ENCODE measurements around the gene GUSB.
"Not testable (repeated sequence)": the region's sequence is repeated elsewhere in the genome, so short reads cannot be mapped to it uniquely, and the experiment has no call there.

DNA sequence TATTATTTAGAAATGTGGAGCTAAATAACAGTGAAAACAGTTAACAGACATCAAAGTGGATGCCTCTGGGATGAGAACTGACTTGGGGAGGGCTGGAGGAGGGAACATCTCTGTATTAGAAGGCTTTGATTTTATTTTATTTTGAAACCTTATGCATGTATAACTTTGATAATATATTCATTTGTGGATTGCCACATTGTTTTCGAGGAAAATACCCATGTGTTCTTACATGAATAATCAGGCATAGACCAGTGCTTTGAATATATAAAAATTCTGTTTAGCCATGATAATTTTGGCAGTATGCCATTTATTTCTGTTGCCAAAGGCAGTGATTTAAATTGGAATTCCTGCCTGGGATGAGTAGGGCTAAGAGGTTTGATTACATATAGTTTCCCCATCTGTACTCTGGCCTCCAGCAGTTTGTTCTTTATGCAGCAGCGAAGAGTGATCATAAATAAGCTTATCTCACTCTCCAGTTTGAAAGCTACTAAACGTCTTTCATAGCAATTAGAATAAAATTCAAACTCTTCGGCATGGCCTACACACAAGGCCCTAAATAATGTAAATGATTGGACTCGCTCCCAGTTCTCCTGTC lies 18.9 kb upstream of the GUSB start:
- not testable (repeated sequence) for TF ChIP-seq EZH2 (IDR thresholded peaks at IDR 0.05; ENCODE audit: borderline replicate concordance, low read length)
- TF ChIP-seq, protein P1, sequence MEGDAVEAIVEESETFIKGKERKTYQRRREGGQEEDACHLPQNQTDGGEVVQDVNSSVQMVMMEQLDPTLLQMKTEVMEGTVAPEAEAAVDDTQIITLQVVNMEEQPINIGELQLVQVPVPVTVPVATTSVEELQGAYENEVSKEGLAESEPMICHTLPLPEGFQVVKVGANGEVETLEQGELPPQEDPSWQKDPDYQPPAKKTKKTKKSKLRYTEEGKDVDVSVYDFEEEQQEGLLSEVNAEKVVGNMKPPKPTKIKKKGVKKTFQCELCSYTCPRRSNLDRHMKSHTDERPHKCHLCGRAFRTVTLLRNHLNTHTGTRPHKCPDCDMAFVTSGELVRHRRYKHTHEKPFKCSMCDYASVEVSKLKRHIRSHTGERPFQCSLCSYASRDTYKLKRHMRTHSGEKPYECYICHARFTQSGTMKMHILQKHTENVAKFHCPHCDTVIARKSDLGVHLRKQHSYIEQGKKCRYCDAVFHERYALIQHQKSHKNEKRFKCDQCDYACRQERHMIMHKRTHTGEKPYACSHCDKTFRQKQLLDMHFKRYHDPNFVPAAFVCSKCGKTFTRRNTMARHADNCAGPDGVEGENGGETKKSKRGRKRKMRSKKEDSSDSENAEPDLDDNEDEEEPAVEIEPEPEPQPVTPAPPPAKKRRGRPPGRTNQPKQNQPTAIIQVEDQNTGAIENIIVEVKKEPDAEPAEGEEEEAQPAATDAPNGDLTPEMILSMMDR (conservative IDR thresholded peaks at IDR 0.05 in 1 of 2, IDR thresholded peaks at IDR 0.05 in 1 of 2; ENCODE audit: extremely low read depth in 1 of 2, insufficient read depth in 1 of 2, low read depth in 1 of 2, low read length in 2 of 2) = not testable (repeated sequence)
